MCF 10A (cell line): ENCODE measurements around the gene RNF187. TPM values are rescaled to one million over a fixed set of nuclear protein-coding genes. Genes with fewer than 3 reads are reported as not detected.

Experiments used
- BruUV-seq: library from RNA; stranded (reverse); fragments of 400-500 nt; replicated peaks from 2 replicates; lab custom pipeline; 2021; lab: Mats Ljungman, UMichigan
- CTCF ChIA-PET: fragments of 300-600 bp; sonication (Branson Sonifier 250); formaldehyde crosslinking; extraction: SDS; loops from one replicate; lab custom pipeline; 2021; ENCODE audit warnings: antibody characterized with exemption, inconsistent platforms; lab: Yijun Ruan, JAX
- POLR2A ChIA-PET: fragments of 300-600, 350-650 bp; sonication (Branson Sonifier 250); formaldehyde crosslinking; extraction: SDS; loops from one replicate; lab custom pipeline; 2020; ENCODE audit warnings: antibody characterized with exemption, inconsistent platforms; lab: Yijun Ruan, JAX
- DNase-seq: peaks from one replicate; pipeline ENCODE4 v3.0.0-alpha.2; 2018; ENCODE audit not compliant: unreplicated experiment
- H3K27ac Mint-ChIP-seq: one replicate; pipeline ENCODE4 v1.8.0; 2022; ENCODE audit warnings: mild to moderate bottlenecking, low read depth, mixed read lengths; ENCODE audit not compliant: unreplicated experiment
- H3K27me3 Mint-ChIP-seq: one replicate; pipeline ENCODE4 v1.8.0; 2022; ENCODE audit warnings: mixed read lengths; ENCODE audit not compliant: insufficient read depth, unreplicated experiment
- H3K36me3 Mint-ChIP-seq: one replicate; pipeline ENCODE4 v1.8.0; 2022; ENCODE audit warnings: mild to moderate bottlenecking, moderate library complexity, mixed read lengths; ENCODE audit not compliant: insufficient read depth, unreplicated experiment
- H3K4me1 Mint-ChIP-seq: one replicate; pipeline ENCODE4 v1.8.0; 2022; ENCODE audit warnings: mixed read lengths; ENCODE audit not compliant: insufficient read depth, unreplicated experiment
- H3K4me3 Mint-ChIP-seq: one replicate; pipeline ENCODE4 v1.8.0; 2022; ENCODE audit warnings: mild to moderate bottlenecking, moderate library complexity, mixed read lengths; ENCODE audit not compliant: unreplicated experiment
- H3K9me3 Mint-ChIP-seq: one replicate; pipeline ENCODE4 v1.8.0; 2022; ENCODE audit warnings: mixed read lengths; ENCODE audit not compliant: unreplicated experiment
- intact Hi-C: fragments of 100-400 bp; cut with micrococcal nuclease; formaldehyde crosslinking; loops from 2 replicates; pipeline ENCODE4 v1.14.1; 2022
- total RNA-seq: library from RNA; stranded (reverse); gene quantifications from 2 replicates; pipeline ENCODE4 v1.2.3, GENCODE V29; 2022
- TF ChIP-seq, protein P1 (sequence below): fragments of 200-600 bp; IDR thresholded peaks from one replicate; pipeline ENCODE4 v1.8.0; 2022; ENCODE audit warnings: antibody characterized with exemption, mild to moderate bottlenecking; ENCODE audit not compliant: unreplicated experiment

RNF187 gene
- total RNA-seq, 1 experiment from 2014 or later: 167 TPM

DNA sequence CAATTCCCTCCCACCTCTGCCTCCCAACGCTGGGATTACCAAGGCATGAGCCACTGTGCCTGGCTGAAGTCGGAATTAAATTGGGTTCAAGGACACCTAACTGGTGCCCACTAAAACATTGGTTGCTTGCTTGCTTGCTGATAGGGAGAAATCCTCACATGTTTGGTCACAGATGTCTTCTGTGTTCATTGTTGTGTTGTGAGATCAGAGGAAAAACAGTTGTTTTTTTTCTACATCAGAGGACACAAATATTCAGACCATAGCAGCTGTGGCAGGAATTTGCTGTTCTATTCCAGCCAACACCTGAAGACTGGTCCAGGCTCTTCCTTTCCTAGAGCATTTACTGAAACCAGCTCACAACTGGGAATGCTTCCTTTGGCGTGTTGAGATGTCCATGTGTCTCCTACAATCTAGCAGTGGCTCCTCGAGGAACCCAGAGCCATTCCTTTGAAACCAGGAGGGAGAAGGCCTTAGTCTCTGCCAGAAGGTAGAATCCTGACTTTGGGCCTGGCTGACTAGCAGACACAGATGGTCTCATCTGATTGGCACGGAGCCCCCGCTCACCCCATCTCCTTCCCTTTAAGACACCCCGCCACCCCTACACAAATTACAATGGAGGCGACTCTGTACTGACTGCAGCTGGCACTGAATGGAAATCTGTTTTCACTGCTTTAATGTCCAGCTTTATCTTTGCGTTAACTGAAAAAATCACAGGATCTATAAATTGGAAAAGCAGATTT lies 46.3 kb upstream of the RNF187 start:
- H3K9me3 Mint-ChIP-seq: no peaks in the 10 kb centered on the region
- H3K27me3 Mint-ChIP-seq: peaks cover 75% of the 10 kb centered on the region
- TF ChIP-seq, protein P1, sequence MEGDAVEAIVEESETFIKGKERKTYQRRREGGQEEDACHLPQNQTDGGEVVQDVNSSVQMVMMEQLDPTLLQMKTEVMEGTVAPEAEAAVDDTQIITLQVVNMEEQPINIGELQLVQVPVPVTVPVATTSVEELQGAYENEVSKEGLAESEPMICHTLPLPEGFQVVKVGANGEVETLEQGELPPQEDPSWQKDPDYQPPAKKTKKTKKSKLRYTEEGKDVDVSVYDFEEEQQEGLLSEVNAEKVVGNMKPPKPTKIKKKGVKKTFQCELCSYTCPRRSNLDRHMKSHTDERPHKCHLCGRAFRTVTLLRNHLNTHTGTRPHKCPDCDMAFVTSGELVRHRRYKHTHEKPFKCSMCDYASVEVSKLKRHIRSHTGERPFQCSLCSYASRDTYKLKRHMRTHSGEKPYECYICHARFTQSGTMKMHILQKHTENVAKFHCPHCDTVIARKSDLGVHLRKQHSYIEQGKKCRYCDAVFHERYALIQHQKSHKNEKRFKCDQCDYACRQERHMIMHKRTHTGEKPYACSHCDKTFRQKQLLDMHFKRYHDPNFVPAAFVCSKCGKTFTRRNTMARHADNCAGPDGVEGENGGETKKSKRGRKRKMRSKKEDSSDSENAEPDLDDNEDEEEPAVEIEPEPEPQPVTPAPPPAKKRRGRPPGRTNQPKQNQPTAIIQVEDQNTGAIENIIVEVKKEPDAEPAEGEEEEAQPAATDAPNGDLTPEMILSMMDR: no peak
- POLR2A ChIA-PET: interaction anchor here (1.1 kb wide), 1 partner anchor 9 kb away, joined by 4 read pairs; no protein-coding TSS in a partner anchor
- no peak overlapping the region for H3K27ac Mint-ChIP-seq
- no peaks in the 10 kb centered on the region for H3K4me1 Mint-ChIP-seq
- H3K4me3 Mint-ChIP-seq: no peak overlapping the region
- BruUV-seq: no TSS peak
- intact Hi-C loops: no loop called here
- CTCF ChIA-PET: interaction anchor here (0.5 to 1.3 kb wide), 5 partner anchors 36 to 92 kb away, joined by 3 to 5 read pairs (median 3); no protein-coding TSS in a partner anchor
- no peaks in the 10 kb centered on the region for H3K36me3 Mint-ChIP-seq
- no peak for DNase-seq

DNA sequence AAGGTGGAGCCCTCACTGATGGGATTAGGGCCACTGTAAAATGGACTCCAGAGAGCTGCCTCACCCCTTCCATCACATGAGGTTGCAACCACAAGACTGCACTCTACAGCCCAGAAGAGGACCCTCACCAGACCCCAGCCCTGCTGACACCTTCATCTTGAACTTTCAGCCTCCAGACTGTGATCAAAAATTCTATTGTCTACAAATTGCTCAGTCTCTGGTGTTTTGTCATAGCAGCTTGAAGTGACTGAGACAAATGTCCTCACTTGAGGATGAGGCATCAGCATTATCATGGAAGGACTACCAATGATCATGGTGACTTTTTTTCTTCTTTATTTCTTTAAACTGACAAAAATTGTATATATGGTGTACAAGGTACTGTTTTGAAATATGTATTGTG lies 43.8 kb upstream of the RNF187 start:
- peaks cover 90% of the 10 kb centered on the region for H3K27me3 Mint-ChIP-seq
- H3K4me3 Mint-ChIP-seq: no peak overlapping the region
- H3K9me3 Mint-ChIP-seq: no peaks in the 10 kb centered on the region
- CTCF ChIA-PET: interaction anchor here (0.6 to 1.4 kb wide), 6 partner anchors 11 to 224 kb away, joined by 3 to 5 read pairs (median 4); no protein-coding TSS in a partner anchor
- intact Hi-C loops: no loop called here
- no peaks in the 10 kb centered on the region for H3K4me1 Mint-ChIP-seq
- DNase-seq: no peak
- no TSS peak for BruUV-seq
- POLR2A ChIA-PET: interaction anchor here (1.2 kb wide), 1 partner anchor 13 kb away, joined by 6 read pairs; no protein-coding TSS in a partner anchor
- no peak overlapping the region for H3K27ac Mint-ChIP-seq
- TF ChIP-seq, protein P1: no peak
- H3K36me3 Mint-ChIP-seq: no peaks in the 10 kb centered on the region

DNA sequence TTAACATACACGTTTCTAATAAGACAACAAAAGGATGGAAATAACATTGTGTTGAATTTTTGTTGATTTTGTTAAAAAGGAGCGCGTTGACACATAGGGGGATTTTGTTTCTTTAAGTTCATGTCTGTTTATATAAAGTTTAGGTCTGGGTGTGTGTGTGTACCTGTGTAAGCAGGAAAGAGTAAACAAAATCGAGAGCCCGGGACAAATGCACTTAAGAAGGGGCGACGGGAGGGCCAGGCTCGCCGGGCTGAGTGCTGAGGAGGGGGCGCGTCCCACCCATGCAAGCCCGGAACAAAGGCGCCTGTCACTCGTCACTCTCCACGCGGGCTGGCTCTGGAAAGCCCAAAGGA lies 41.7 kb upstream of the RNF187 start:
- CTCF ChIA-PET: interaction anchor here (0.7 kb wide), 1 partner anchor 13 kb away, joined by 3 read pairs; no protein-coding TSS in a partner anchor

More for the DNA sequence above, 41.7 kb upstream of the RNF187 start:
- no peaks in the 10 kb centered on the region for H3K36me3 Mint-ChIP-seq
- DNase-seq: no peak
- POLR2A ChIA-PET: interaction anchor here (0.6 to 2.7 kb wide), 3 partner anchors 11 to 1088 kb away, joined by 3 to 18 read pairs (median 3); a partner anchor contains a TSS
- TF ChIP-seq, protein P1: no peak
- no peaks in the 10 kb centered on the region for H3K9me3 Mint-ChIP-seq
- H3K27ac Mint-ChIP-seq: no peak overlapping the region
- intact Hi-C loops: no loop called here
- peaks cover 76% of the 10 kb centered on the region for H3K27me3 Mint-ChIP-seq
- no peaks in the 10 kb centered on the region for H3K4me1 Mint-ChIP-seq
- no TSS peak for BruUV-seq
- no peak overlapping the region for H3K4me3 Mint-ChIP-seq
